ENCODE measurements around the gene PLA2G5. TPM values are rescaled to one million over a fixed set of nuclear protein-coding genes. Genes with fewer than 3 reads are reported as not detected.
"Not testable (repeated sequence)": the region's sequence is repeated elsewhere in the genome, so short reads cannot be mapped to it uniquely, and the experiment has no call there.

PLA2G5 gene
- total RNA-seq, 2 experiments from 2014 or later = not detected

DNA sequence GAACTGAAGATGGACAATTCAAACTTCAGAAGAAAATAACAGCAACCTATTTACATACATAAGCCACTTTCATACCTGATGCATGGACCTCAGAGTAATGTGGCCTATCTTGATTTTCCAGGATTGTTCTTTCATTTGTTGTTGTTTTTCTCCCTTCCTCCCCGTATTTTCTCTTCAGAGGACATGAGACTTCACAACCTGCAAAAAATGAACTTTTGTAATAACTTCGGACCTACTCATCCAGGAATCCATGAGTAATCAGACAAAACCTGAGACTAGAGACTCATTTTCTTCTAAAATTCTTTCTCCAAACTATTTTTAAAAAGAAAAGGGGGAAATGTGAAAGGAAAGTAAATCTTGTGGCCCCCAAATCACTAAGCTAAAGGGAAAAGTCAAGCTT, 17.6 kb upstream of the PLA2G5 start:
- Mint-ChIP-seq H3K4me1 (no peaks in the 10 kb centered on the region), H3K27ac (no peak overlapping the region), H3K36me3 (peaks cover 8% of the 10 kb centered on the region), H3K9me3 (peaks cover 26% of the 10 kb centered on the region), H3K27me3 (peaks cover 6% of the 10 kb centered on the region), H3K4me3 (no peak overlapping the region)
- no peak for DNase-seq

DNA sequence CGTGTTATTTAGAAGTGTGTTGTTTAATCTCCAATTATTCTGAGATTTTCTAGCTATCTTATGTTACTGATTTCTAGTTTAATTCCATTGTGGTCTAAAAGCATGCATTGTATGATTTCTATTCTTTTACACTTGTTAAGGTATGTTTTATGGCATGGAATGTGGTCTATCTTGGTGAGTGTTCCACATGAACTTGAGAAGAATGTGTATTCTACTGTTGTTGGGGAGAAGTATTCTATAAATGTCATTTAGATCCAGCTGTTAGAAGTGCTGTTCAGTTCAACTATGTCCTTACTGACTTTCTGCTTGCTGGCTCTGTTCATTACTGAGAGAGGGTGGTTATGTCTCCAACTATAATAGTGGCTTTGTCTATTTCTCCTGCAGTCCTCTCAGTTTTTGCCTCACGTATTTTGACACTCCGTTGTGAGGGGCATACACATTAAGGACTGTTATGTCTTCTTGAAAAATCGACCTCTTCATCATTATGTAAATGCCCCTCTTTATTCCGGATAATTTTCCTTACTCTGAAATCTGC, 12.0 kb upstream of the PLA2G5 start:
- H3K4me1 Mint-ChIP-seq = peaks cover 29% of the 10 kb centered on the region
- no peaks in the 10 kb centered on the region for H3K36me3 Mint-ChIP-seq
- no peak for DNase-seq
- no peak overlapping the region for H3K27ac Mint-ChIP-seq
- no peak overlapping the region for H3K4me3 Mint-ChIP-seq
- peaks cover 3% of the 10 kb centered on the region for H3K9me3 Mint-ChIP-seq
- peaks cover 6% of the 10 kb centered on the region for H3K27me3 Mint-ChIP-seq

DNA sequence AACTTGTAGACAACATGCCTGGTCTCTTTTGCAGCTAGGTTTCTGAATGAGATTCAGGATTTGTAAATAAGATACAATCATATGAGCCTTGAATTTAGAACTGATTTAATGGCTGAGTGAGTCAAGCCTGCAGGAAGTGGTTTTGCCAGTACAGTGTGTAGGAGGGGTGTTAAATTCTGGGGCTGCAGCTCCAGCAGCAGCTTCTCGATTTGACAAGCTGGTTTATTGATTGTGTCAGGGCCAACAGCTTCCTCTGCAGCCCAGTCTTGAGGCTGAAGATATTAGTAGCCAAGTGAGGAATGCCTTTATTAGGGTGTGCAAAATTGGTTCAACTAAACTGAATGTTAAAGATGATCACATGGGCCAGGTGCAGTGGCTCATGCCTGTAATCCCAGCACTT, 11.5 kb upstream of the PLA2G5 start:
- H3K4me1 Mint-ChIP-seq = peaks cover 29% of the 10 kb centered on the region
- H3K36me3 Mint-ChIP-seq = no peaks in the 10 kb centered on the region
- H3K9me3 Mint-ChIP-seq = peaks cover 2% of the 10 kb centered on the region
- H3K27me3 Mint-ChIP-seq = peaks cover 6% of the 10 kb centered on the region
- no peak overlapping the region for H3K4me3 Mint-ChIP-seq
- peak; percentile 46 for DNase-seq
- H3K27ac Mint-ChIP-seq = no peak overlapping the region

DNA sequence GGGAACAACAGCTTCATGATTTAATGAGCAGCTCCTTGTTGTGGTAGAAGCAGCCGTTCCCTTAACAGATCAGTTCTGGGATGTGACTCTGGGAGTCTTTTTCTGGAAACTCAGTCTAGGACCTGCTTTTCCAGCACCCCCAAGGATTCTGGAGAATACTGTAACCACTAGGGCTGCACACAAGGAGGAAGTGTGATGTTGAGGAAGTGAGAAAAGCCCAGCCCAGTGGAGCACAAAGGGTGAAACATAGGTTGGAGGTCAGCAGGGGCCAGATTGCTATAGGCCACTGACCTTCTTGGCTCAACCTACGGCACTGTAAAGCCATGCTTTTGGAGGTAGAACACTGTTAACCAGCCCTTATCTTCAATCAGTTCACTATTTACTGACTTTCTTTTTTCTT, 10.1 kb upstream of the PLA2G5 start:
- Mint-ChIP-seq H3K36me3 (no peaks in the 10 kb centered on the region), H3K9me3 (no peaks in the 10 kb centered on the region), H3K4me1 (peaks cover 29% of the 10 kb centered on the region), H3K27me3 (peaks cover 6% of the 10 kb centered on the region), H3K4me3 (no peak overlapping the region), H3K27ac (no peak overlapping the region)
- DNase-seq = no peak

DNA sequence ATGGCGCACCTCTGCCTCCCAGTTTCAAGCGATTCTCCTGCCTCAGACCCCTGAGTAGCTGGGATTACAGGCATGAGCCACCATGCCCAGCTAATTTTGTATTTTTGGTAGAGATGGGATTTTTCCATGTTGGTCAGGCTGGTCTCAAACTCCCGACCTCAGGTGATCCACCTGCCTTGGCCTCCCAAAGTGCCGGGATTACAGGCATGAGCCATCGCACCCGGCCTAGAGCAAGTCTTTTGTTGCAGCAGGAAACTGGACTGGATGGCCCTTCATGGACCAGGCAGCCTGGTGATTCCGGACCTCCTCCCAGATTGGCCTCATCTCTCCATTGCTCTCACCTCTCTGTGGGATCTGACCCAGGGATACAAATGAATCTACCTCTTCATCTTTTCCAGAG, 9.2 kb upstream of the PLA2G5 start:
- not testable (repeated sequence) for DNase-seq, H3K27me3 Mint-ChIP-seq, H3K9me3 Mint-ChIP-seq, H3K27ac Mint-ChIP-seq, H3K36me3 Mint-ChIP-seq, H3K4me3 Mint-ChIP-seq
- H3K4me1 Mint-ChIP-seq = peaks cover 29% of the 10 kb centered on the region

DNA sequence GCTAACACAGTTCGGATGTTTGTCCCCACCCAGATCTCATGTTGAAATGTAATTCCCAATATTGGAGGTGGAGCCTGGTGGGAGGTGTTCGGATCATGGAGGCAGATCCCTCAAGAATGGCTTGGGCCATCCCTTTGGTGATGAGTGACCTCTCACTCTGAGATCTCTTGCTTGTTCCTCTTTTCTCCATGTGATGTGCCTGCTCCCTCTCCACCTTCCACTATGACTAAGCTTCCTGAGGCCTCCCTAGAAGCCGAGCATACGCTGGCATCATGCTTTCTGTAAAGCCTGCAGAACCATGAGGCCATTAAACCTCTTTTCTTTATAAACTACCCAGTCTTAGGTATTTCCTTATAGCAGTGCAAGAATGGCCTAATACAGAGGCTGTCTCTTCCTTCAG, 8.1 kb upstream of the PLA2G5 start:
- peaks cover 29% of the 10 kb centered on the region for H3K4me1 Mint-ChIP-seq
- H3K27me3 Mint-ChIP-seq = no peaks in the 10 kb centered on the region
- H3K27ac Mint-ChIP-seq = no peak overlapping the region
- DNase-seq = no peak
- no peak overlapping the region for H3K4me3 Mint-ChIP-seq
- H3K36me3 Mint-ChIP-seq = no peaks in the 10 kb centered on the region
- no peaks in the 10 kb centered on the region for H3K9me3 Mint-ChIP-seq

DNA sequence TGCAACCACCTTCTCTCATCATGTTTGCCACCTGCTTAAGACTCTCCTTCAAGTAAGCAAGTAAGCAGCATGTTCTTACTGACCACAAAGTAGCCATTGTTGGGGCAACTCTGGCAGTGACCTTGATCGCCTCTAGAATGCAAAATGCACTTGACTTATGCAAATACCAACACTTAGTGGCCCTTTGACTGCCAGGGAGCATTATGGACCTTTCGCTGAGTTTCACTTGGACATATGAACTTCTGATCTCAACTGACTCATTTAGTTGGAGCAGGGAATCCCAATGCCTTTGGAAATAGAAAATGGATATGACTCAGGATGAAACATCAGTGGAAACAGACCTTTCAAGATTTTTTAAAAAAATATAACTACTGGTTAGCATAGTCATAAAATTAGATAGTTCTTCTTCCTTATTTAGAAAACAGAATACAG, 6.1 kb upstream of the PLA2G5 start:
- H3K27me3 Mint-ChIP-seq = no peaks in the 10 kb centered on the region
- H3K4me1 Mint-ChIP-seq = peaks cover 19% of the 10 kb centered on the region
- H3K4me3 Mint-ChIP-seq = no peak overlapping the region
- DNase-seq = no peak
- no peaks in the 10 kb centered on the region for H3K36me3 Mint-ChIP-seq
- H3K9me3 Mint-ChIP-seq = no peaks in the 10 kb centered on the region
- no peak overlapping the region for H3K27ac Mint-ChIP-seq

DNA sequence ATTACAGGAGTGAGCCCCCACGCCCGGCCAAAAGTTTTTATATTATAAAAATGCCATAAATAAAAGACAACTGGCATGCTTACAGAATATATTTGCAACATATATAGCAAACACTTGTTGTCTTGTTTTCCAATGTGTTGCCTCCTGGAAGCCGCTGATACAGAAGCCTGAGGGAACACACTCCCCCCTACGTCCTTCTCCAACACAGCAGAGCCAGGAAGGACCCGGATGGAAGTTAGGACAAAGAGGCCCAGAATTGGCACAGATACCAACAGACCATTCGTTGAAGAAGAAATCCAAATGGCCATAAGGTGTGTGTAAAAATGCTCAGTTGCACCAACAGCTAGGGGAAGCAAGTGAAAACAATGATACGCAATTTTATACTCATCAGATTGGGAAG, 1.3 kb upstream of the PLA2G5 start:
- Mint-ChIP-seq H3K4me1 (no peaks in the 10 kb centered on the region), H3K27ac (no peak overlapping the region), H3K9me3 (no peaks in the 10 kb centered on the region), H3K4me3 (no peak overlapping the region), H3K36me3 (no peaks in the 10 kb centered on the region), H3K27me3 (no peaks in the 10 kb centered on the region)
- DNase-seq = no peak

DNA sequence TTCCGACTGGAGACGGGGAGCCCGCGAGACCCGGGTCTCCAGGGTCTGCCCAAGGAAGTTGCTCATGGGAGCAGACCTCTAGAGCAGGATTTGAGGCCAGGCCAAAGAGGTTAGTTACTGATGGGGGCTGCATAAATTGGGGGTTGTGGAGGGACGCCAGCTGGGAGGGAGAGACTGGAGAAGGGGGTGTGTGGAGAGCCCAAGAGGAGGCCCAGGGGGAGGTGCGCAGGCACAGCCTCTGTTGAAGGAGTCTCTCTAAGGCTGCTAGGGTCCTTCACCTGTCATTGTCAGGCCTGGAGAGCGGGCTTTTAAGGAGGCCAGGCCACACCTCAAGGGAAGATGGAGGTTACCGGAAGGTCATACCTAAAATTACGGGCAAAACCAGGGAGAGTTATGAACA, 363 bp downstream of the PLA2G5 start:
- Mint-ChIP-seq H3K9me3 (no peaks in the 10 kb centered on the region), H3K4me3 (no peak overlapping the region), H3K27ac (no peak overlapping the region), H3K27me3 (no peaks in the 10 kb centered on the region), H3K36me3 (no peaks in the 10 kb centered on the region), H3K4me1 (no peaks in the 10 kb centered on the region)
- no peak for DNase-seq

DNA sequence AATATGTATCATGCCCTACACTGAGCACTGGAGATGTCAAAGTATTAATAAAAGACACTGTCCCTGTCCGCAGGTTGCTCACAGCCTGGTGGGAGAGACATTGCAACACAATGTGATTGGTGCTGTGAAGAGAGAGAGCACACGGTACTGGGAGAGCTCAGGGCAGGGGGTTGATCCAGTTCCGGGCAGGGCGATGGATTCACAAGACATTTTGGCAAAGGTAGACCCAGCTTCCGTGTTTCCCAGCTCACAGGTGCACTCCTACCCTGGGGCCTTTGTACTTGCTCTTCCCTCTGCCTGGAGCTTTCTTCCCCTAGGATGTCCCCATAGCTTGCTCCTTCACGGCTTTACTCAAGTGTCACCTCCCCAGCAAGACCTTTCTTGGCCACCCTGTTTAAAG, 1.4 kb downstream of the PLA2G5 start:
- no peaks in the 10 kb centered on the region for H3K27me3 Mint-ChIP-seq
- no peak for DNase-seq
- H3K36me3 Mint-ChIP-seq = no peaks in the 10 kb centered on the region
- H3K4me1 Mint-ChIP-seq = no peaks in the 10 kb centered on the region
- no peaks in the 10 kb centered on the region for H3K9me3 Mint-ChIP-seq
- no peak overlapping the region for H3K4me3 Mint-ChIP-seq
- H3K27ac Mint-ChIP-seq = no peak overlapping the region

DNA sequence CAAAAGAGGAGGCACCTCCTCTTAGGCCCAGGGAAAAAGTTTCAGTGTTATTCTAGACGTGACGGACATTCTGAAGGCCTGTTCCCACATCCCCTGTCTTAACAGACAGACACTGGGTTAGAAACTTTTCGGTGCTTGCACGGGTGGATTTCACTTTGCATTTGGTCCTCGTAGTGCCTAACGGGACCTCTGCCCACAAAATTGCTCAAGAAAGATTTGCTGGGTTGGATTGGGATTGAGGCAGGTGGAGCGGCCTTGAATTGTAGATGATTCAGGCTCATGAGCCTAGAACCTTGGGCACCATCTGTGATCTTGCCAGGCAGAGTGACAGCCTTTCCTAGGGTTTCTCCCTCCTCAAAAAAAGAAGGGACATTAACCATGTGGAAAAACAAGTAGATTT, 2.8 kb downstream of the PLA2G5 start:
- peaks cover 3% of the 10 kb centered on the region for H3K27me3 Mint-ChIP-seq
- H3K9me3 Mint-ChIP-seq = no peaks in the 10 kb centered on the region
- H3K4me3 Mint-ChIP-seq = no peak overlapping the region
- DNase-seq = no peak
- H3K36me3 Mint-ChIP-seq = no peaks in the 10 kb centered on the region
- H3K27ac Mint-ChIP-seq = no peak overlapping the region
- no peaks in the 10 kb centered on the region for H3K4me1 Mint-ChIP-seq

DNA sequence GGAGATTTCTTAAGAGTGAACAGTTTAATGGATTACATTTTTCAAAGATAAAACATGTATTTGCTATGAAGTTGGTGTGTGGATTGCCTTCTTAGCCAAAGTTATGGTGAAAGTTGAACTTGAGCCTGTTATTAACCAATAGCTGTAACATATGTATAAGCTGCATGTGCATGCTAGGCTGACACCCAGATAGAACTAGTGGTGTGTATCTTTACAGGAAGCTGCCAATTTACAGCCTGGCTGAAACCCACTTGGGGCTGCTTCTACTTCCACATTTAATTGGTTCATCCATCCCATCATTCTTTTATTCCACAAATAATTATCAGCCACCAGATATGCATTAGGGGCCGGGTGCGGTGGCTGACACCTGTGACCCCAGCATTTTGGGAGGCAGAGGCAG, 3.3 kb downstream of the PLA2G5 start:
- H3K36me3 Mint-ChIP-seq = no peaks in the 10 kb centered on the region
- H3K27ac Mint-ChIP-seq = no peak overlapping the region
- no peak overlapping the region for H3K4me3 Mint-ChIP-seq
- H3K4me1 Mint-ChIP-seq = peaks cover 1% of the 10 kb centered on the region
- no peak for DNase-seq
- H3K9me3 Mint-ChIP-seq = no peaks in the 10 kb centered on the region
- peaks cover 8% of the 10 kb centered on the region for H3K27me3 Mint-ChIP-seq

DNA sequence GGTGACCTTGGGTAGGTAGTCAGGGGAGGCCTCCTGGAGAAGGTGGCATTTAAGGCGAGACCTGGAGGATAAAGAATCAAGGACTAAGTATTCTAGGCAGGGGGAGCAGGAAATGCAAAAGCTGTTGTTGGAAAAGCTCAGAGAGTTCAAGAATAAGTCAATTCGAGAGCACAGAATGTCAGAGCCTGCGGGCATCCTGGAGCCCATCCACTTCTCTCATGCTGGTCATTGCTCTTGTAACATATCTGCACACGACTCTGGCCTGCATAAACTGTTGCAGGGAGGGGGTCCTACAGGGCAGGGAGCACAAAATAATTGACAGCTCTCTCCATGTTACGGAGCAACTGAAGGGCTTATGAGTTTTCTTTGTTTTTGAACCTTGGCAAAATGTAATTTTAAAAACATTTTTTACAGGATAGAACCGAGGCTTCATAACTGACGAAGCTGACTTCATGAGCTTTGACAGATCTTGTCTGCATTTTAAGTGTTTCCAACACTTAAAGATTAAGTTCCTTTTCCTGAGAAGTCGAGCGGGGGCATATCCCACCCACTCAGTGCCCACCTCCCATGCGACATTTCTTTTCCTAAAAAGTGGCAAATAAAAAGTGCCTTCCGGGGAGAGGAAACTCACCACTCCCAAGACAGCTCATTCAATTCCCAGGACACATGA, 4.2 kb downstream of the PLA2G5 start:
- Mint-ChIP-seq H3K9me3 (no peaks in the 10 kb centered on the region), H3K27ac (no peak overlapping the region), H3K27me3 (peaks cover 17% of the 10 kb centered on the region), H3K36me3 (no peaks in the 10 kb centered on the region), H3K4me3 (no peak overlapping the region), H3K4me1 (peaks cover 4% of the 10 kb centered on the region)
- no peak for DNase-seq

DNA sequence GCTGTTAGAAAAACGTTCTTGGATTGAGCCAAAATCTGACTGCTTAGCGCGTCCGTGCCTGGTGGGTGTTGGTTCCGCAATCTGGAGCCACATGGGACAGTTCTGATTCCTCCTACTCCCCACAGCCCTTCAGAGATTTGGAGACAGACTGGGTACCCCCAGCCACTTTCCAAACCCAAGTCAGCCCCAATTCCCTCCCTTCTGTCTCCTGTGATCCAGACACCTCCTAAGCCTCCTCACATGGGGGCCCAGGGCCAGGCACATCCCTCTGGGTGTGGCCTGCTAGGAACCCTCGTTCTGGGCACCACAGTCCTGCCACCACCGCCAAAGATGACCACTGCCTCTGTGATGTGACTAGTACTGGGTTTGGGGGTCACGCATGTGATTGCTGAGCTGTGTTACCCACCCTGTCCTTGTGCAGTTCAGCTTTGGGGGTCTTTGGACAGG, 4.8 kb downstream of the PLA2G5 start:
- Mint-ChIP-seq H3K9me3 (no peaks in the 10 kb centered on the region), H3K4me3 (no peak overlapping the region), H3K36me3 (no peaks in the 10 kb centered on the region), H3K27me3 (peaks cover 19% of the 10 kb centered on the region), H3K4me1 (peaks cover 4% of the 10 kb centered on the region), H3K27ac (no peak overlapping the region)
- no peak for DNase-seq

DNA sequence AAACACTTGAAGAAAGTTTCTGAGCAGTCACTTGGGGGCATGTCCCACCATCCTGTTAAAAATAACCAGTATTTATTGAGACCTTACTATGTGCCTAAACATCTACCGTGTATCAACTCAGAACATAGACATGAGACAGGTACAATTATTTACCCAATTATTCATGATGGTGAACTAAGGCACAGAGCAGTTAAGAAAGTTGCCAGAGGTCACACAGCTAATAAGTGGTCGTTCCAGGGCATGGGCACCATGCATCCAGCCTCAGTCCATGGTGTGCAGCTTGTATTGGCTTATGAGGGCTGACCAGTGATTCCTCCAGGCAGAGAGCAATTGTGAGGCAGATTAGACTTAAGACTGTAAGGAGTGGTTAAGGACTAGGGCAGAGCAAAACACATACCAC, 5.4 kb downstream of the PLA2G5 start:
- H3K27ac Mint-ChIP-seq = no peak overlapping the region
- DNase-seq = no peak
- H3K4me3 Mint-ChIP-seq = no peak overlapping the region
- no peaks in the 10 kb centered on the region for H3K9me3 Mint-ChIP-seq
- H3K36me3 Mint-ChIP-seq = no peaks in the 10 kb centered on the region
- H3K27me3 Mint-ChIP-seq = peaks cover 21% of the 10 kb centered on the region
- H3K4me1 Mint-ChIP-seq = peaks cover 4% of the 10 kb centered on the region

DNA sequence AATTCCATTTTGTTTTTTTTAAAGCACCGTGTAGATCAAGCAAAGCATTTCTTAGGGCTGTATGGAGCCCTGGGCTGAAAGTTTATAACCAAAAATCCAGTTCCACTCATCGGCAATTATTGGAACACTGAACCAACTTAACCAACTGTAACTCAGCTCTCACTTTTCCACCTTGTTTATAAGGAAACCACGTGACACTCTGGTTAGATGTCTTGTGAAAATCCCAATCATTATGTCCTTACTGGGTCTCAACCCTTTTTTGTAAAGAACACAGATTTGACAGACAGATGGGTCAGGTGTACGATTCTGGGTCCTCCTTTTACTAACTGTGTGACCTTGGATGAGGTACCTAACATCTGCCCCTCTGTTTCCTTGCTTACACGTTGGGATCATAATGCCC, 6.2 kb downstream of the PLA2G5 start:
- Mint-ChIP-seq H3K27me3 (peaks cover 30% of the 10 kb centered on the region), H3K27ac (no peak overlapping the region), H3K36me3 (no peaks in the 10 kb centered on the region), H3K4me3 (no peak overlapping the region), H3K9me3 (no peaks in the 10 kb centered on the region), H3K4me1 (peaks cover 12% of the 10 kb centered on the region)
- DNase-seq = no peak

Data from activated naive CD8-positive, alpha-beta T cell treated with anti-CD3 and anti-CD28 coated beads for 36 hours (primary cell).